ENCODE measurements around the gene RDX.
"Not testable (repeated sequence)": the region's sequence is repeated elsewhere in the genome, so short reads cannot be mapped to it uniquely, and the experiment has no call there.

RDX gene

DNA sequence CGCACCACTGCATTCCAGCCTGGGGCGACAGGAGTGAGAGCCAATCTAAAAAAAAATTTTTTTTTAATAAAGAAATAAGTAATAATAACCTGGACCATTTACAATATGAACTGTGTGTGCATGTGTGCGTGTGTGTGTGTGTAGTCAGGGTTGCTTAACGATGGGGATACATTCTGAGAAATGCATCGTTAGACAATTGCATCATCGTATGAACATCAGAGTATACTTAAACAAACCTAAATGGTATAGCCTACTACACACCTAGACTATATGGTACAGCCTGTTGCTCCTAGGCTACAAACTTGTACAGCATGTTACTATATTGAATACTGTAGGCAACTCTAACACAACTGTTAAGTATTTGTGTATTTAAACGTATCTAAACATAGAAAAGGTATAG lies 26.4 kb downstream of the RDX start:
- DNase-seq: no peak

DNA sequence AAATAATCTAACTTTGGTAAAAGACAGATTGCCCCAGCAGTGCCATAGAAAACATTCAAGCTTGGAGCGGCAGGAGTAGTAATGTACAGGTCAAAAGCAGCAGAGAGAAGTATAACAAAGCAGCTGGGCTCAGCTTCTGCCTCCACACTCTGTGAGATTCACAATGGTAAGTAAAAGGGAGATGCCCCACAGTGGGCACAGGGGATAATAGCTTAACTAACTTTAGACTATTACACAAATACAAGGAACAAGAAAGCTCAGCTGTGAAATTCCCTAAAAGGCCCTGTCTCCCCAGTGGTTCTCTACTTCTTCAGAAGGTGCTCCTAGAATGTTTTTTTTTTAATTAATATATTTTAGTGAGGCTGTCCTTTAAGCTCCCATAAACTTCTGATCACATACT lies 28.0 kb downstream of the RDX start:
- no peak for DNase-seq

DNA sequence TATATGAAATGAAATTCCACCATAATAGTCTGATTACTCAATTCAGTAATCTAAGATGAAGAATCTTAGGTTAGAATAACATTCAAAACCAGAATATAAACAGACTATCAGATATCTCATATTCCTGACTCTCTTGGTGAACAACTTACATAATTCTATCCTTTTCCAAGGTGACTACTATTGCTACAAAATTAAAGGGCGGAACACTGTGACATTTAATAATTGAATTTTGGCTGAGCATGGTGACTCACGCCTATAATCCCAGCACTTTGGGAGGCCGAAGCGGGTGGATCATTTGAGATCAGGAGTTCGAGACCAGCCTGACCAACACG lies 34.4 kb downstream of the RDX start:
- no peak for DNase-seq

DNA sequence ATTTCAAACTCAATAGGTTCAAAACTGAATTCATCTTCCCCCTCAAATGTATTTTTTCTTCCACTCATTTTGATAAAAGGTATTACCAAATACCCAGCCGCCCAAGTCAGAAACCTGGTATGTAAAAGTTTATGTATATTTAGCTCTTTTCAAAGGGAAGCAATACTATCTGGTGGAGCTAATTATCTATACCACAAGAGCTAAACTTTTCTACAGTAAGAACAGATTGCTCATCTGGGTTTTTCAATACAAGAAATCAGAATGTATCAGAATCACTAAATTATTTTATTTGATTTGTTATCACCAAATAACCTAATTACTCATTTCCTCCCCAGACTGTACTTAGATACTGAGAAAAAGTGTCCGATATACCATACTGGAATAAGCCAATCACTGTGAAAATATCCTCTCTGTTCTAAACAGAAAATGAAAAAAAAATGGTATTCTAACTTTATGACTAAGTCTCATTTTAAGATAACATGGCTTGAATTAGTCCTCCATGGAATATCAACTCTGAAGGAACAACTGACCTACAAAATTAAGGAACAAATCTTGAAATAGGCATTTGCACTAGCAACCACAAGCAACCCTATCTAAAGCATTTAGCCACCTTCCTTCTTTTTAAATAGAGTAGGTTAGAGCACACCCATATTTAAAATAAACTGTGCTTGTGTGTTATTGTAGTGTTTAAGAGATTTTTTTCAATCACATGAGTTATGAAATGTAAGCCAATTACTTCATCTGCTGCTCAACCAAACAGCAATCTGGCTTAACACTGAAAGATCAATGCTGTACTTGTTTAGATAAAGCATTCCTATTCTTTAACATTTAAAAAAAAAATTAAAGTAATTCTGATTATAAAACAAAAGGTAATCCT lies 35.0 kb downstream of the RDX start:
- DNase-seq: no peak

DNA sequence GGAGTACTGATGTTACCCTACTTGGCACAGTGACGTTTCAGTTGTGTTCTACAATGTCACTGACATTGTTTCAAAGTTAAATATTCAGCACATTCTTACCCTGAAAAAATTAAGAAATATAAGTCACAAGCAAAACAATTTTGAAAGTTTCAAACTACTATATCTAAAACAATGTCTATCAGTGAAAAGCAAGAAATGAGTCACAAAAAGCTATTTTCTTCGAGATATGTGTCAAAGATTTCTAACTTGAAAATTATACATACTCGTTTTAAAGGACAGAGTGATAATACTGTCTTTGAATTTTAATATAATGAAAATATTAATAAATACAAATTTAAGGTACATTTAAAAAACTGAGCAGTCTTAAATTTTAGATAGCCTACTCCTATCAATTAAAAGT lies 42.9 kb downstream of the RDX start:
- no peak for DNase-seq

DNA sequence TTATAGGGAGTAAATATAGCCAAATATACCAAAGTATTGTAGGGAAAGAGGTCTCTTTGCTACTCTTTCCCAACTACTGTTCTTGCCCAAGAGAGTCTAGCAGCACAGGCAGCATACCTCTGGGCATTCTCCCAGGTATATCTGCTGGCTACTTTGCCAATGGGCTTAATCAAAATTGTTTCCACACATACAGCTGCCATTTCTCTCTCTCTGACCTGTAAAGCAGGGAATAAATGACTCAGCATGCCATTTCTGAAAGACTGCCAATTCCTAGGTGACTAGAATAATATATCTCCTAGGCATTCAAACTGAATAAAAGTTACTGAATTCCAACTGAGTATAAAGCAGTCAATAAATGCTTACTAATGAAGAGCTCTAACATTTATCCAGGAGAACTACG lies 44.6 kb downstream of the RDX start:
- no peak for DNase-seq

DNA sequence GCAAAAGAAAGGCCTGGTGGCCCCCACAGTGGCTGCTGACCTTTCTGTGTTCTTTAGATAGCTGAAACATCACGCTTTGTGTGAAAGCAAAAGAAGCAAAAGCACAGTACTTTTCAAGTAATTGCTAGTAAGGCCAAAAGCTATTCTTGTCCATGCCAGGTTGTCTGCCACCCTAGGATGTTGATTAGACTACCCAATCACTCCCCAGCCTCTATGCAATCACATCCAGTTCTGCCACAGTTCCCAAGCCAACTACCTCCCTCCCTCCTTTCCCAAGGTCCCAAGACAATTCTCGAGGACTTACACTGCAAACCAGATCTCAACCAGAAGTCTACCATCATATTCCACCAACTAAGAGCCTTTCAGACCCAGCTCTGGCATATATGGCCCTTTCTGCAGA lies 46.2 kb downstream of the RDX start:
- DNase-seq: no peak

DNA sequence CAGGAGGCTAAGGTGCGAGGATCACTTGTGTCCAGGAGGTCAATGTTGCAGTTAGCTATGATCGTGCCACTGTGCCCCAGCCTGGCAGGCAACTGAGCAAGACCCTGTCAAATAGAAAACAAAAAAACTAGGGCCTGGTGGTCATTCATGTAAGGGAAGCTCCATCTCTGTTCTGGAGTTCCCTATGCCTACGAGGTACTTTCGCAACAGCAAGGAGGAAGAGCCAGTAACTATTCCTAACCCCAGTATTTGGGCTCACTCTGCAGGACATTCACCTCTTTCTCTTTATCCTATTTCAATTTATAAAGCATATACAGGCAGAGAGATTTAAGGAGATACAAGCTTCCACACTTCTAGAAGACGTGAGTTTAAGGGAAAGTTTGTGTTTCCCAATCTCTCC lies 46.6 kb downstream of the RDX start:
- no peak for DNase-seq

DNA sequence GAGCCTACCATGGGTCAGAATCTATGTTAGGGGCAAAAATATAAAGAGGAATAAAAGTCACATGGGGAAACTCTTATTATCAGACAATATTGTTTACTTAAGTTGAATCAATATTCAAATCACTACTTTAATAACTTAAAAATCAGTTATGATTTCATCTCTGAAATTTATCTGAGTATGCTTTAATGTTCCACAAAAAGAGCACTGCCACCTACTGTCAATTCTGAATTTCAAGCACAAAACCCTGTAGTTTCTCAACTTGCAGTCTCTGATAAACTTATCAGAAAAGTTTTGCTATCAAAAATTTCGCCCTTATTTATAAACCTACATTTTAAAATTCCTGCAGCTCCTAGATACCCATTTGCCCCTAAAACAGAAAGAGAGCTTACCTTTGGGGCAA lies 47.3 kb downstream of the RDX start:
- no peak for DNase-seq

DNA sequence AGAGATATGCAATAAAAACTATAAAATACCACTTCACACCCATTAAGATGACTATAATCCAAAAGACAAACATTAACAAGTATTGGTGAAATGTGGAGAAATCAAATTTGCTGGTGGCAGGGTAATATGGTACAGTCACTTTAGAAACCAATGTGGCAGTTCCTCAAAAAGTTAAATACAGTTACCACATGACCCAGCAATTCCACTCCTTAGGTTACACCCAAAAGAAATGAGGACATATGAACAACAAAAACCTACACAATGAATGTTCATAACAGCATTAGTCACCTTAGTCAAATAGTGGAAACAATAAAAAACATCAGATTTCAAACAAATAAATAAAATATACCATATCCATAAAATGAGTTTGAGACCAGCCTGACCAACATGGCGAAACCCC lies 52.6 kb downstream of the RDX start:
- DNase-seq: no peak

DNA sequence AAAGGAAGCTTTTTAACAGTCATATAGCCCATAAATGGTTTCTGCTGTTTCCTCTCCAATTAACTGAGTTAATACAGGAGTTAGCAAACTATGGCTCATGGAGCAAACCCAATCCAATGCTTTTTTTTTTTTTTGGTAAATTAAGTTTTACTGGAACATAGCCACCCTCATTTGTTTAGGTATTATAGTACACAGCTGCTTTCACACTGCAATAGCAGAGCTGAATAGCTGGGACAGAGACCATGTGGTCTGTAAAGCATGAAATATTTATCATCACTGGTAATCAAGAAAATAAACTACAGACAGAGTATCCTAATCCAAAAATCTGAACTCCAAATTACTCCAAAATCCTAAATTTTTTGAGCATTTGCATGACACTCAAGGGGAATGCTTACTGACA lies 53.7 kb downstream of the RDX start:
- DNase-seq: no peak

DNA sequence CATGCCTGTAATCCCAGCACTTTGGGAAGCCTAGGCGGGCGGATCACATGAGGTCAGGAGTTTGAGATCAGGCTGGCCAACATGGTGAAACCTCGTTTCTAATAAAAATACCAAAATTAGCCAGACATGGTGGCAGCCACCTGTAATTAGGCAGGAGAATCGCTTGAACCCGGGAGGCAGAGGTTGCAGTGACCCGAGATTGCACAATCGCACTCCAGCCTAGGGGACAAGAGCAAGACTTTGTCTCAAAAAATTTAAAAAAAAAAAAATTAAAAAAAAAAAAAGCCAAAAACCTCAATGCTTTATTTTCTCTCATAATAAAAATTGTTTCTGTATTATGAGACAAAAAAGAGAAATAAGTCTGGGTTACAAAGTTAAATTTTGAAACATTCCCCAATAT lies 54.2 kb downstream of the RDX start:
- no peak for DNase-seq

DNA sequence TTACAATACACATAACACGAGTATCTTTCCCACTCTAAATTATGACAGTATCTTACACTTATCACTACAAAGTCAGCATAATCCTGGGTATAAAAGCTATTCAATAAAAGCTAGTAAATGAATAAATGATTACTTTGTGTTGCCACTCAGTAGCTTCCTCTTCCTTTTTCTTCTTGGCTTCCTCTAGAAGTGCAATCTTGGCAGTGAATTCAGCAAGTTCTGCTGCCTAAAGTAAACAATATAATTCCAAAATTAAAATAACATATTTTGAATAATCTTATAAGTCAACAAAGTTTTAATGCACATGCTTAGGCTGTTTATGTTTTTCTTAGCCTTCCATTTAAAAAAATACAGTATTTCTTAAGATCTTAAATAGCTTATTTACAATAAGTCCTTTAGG lies 60.4 kb downstream of the RDX start:
- DNase-seq: no peak

DNA sequence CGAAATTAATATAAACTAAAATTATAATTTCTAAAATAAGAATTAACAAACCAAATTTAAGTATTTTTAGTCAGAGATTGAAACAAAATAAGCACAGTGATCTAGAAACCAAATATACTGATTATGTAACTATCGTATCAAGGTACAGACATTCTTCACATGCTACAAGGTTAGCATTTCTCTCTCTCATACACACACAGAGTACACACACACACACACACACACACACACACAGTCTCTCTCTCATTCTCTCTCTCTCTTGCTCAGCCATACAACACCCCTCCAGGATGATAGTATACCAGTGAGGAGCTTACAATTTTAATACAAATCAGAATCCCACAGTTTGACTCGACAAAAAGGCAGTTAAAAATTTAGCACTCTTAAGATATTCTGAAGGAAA lies 66.0 kb downstream of the RDX start:
- no peak for DNase-seq

DNA sequence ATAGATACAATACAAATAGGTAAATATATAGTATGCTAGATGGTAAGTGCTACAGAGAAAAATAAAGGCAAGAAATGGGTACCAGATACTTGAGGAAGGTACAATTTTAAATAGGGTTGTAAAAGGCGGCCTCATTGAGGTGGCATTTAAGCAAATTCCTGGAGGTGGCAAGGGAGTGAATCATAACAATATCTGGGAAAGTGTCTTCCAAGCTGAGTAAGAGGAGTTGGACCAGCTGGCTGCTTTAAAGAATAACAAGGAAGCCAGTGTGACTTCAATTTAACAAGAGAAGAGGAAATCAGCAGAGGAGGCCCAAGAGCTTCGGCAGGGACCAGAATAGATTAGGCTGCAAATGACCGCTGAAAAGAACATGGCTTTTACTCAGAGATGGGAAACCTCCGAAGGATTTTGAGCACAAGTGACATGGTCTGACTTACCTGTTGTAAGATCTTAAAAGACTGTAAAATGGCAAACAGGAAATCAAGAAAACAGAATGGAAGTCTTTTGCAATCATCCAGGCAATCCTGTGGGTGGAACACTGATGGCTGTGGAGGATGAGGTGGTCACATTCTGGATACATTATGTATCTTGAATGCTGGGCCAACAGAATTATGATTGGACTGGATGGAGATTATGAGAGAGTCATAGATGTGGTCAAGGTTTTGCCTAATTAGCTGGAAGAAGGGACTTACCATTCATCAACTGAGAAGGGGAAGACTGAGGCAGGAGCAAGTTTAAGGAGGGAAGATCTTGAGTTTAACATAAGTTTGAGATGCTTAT lies 77.2 kb downstream of the RDX start:
- DNase-seq: no peak

DNA sequence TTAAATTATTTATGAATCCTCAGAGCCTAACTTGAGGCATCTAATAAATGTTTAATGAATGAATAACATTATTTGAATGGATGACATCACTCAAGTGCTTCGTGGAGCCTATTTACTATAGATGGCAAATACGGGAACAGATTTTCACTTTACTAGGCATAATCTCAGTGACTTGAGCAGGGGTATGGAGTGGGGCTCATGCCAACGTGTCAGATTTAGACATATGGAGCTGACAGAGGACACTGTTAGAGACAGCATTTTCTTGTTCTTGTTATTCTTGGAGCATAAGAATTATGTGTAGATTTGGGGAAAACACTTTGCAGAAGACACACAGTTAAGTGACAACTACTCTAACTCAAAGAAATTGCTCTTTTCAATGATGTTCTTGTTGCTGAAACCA lies 78.5 kb downstream of the RDX start:
- no peak for DNase-seq

DNA sequence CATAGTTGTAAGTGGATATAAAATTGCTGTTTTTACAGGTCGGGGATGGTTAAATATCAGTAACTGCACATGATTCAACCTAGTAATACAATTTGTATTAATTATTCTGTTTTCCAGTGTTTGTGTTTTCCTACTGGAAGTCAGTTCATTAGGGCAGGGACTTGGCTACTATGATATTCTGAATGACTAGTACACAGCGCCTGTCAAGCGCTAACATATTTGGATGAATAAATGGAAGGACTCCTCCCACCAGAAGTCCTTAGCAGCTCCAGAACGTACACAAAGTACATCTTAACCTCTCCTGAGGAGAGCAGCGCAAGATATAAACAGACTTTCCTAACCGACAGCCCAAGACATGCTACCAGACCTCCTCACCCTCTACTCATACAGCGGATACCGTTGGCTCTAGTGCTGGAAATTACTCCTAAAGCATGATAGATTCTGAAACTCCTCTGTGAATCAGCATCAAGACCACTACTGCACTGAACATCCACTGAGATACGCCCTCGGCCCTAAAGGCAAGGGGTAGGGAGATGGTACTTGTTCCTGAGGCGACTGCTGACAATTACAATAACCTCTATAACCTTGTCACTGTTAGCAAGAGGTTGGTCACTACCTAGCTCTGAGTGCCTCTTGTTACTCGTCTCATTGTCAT lies 79.1 kb downstream of the RDX start:
- DNase-seq: no peak

DNA sequence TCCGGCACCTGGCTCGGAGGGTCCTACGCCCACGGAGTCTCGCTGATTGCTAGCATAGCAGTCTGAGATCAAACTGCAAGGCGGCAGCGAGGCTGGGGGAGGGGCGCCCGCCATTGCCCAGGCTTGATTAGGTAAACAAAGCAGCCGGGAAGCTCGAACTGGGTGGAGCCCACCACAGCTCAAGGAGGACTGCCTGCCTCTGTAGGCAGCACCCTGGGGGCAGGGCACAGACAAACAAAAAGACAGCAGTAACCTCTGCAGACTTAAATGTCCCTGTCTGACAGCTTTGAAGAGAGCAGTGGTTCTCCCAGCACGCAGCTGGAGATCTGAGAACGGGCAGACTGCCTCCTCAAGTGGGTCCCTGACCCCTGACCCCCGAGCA lies 87.1 kb downstream of the RDX start:
- not testable (repeated sequence) for DNase-seq

DNA sequence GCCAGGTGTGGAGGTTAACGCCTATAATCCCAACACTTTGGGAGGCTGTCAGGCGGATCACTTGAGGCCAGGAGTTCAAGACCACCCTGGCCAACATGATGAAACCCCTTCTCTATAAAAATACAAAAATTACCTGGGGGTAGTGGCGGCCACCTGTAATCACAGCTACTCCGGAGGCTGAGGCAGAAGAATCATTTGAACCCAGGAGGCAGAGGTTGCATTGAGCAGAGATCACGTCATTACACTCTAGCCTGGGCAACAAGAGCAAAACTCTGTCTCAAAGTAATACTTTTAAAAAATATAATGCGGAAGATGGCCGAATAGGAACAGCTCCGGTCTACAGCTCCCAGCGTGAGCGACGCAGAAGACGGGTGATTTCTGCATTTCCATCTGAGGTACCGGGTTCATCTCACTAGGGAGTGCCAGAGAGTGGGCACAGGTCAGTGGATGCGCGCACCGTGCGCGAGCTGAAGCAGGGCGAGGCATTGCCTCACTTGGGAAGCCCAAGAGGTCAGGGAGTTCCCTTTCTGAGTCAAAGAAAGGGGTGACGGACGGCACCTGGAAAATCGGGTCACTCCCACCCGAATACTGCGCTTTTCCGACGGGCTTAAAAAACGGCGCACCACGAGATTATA lies 87.6 kb downstream of the RDX start:
- DNase-seq: not testable (repeated sequence)

DNA sequence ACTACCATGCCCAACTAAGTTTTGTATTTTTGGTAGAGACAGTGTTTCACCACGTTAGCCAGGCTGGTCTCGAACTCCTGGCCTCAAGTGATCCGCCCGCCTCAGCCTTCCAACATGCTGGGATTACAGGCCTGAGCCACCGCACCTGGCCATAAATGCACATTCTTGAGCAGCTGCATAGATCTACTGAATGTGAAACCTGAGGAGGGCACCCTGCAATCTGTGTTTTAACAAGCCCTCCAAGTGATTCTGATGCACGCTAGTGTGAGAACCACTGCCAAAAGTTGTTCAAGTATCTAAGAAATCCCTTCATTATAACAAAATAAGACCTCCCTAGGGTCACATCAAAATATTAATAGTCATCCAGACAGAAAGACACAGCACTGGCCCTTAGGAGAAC lies 89.3 kb downstream of the RDX start:
- DNase-seq: peak; percentile 35

DNA sequence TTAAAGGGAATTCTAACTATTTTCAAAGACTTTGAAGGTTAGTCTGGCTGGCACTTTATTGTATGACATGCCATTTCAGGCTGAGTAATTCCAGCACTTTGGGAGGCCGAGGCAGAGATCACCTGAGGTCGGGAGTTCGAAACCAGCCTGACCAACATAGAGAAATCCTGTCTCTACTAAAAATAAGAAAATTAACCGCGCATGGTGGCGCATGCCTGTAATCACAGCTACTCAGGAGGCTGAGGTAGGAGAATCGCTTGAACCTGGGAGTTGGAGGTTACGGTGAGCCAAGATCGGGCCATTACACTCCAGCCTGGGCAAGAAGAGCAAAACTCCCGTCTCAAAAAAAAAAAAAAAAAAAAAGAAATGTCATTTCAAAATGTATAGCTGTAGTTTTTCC lies 95.6 kb downstream of the RDX start:
- DNase-seq: no peak

DNA sequence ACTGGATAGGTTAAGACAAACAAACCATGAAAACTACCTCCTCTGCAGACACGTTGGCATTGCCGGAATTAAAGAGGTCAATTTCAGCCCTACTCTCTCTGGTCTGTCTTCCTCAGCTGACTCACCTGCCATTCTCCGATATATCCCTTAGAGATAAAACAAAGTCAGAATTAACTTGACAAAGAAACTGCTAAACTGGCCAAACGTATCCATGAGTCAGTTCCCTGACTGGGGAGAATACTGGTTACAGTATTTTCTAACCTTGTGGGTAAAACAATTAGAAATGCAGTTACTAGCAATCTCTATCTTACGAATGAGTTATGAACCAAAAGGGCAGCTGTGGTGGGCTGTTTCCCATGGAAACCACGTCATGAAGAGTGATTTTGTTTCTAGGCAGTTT lies 96.2 kb downstream of the RDX start:
- DNase-seq: no peak

DNA sequence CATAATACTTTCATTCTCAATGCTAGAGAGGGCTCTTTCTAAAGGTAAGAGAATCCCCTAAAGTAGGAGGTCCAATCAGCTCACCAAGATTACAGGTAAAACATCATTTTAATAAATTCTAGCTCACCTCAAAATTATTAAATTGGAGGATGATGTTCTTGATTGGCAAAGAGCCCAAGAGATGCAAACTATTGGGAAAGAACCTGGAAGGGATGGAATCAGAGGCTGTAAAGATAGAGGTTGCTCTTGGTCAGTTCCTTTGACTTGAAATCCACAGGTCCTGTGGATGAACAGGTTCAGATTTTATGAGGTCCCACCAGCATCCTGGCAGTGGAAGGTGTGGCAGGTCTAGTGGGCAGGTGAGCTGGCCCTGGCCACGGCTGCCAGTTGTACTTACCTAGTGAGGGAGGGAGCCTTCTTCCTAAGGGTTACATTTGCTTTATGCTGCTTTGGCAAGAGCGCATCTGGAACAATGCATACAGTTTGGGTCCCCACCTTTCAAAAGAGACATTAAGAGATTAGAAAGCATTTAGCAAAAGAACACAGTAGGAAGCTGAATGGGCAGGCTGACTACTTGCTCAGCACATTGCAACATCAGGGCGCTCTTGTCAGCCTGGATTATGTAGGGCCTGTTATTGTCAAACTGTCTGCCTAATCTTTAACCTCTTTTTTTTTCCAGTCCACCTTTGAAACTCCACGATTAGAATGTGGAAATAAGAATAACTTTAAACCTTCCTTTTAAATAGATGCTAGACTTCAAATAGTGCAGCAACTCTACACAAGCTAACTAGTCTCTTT lies 97.0 kb downstream of the RDX start:
- no peak for DNase-seq
